Parathyroid adenoma (tissue), 2 donors: Measurements from ENCODE around the gene SELE.
"Not testable (repeated sequence)": the region's sequence is repeated elsewhere in the genome, so short reads cannot be mapped to it uniquely, and the experiment has no call there.

Experiments
- H2AFZ ChIP-seq: fragments of 300-600 bp; sonication (generic); one replicate; pipeline ENCODE4 v1.7.0; 2017; ENCODE audit warnings: antibody characterized with exemption, mild to moderate bottlenecking
- H3K27ac ChIP-seq: fragments of 300-600 bp; sonication (generic); one replicate; pipeline ENCODE4 v1.7.0; 2017
- H3K27me3 ChIP-seq: fragments of 300-600 bp; sonication (generic); one replicate; pipeline ENCODE4 v1.7.0; 2017; ENCODE audit warnings: low read length; ENCODE audit not compliant: control insufficient read depth, insufficient read depth
- H3K36me3 ChIP-seq: fragments of 300-600 bp; sonication (generic); one replicate; pipeline ENCODE4 v1.7.0; 2017; ENCODE audit warnings: low read length; ENCODE audit not compliant: control insufficient read depth, insufficient read depth
- H3K4me1 ChIP-seq: fragments of 300-600 bp; sonication (generic); one replicate; pipeline ENCODE4 v1.7.0; 2017; ENCODE audit warnings: control low read depth
- H3K4me2 ChIP-seq: fragments of 300-600 bp; sonication (generic); one replicate; pipeline ENCODE4 v1.7.0; 2017; ENCODE audit warnings: low read length
- H3K4me3 ChIP-seq: fragments of 300-600 bp; sonication (generic); one replicate; pipeline ENCODE4 v1.7.0; 2017; ENCODE audit warnings: low read depth, low read length
- H3K79me2 ChIP-seq: fragments of 300-600 bp; sonication (generic); one replicate; pipeline ENCODE4 v1.7.0; 2017; ENCODE audit warnings: control low read depth
- H3K9ac ChIP-seq: fragments of 300-600 bp; sonication (generic); one replicate; pipeline ENCODE4 v1.7.0; 2017; ENCODE audit warnings: mild to moderate bottlenecking
- H3K9me3 ChIP-seq: fragments of 300-600 bp; sonication (generic); one replicate; pipeline ENCODE4 v1.7.0; 2017; ENCODE audit warnings: low read length; ENCODE audit not compliant: control insufficient read depth
- CTCF ChIP-seq: fragments of 300-600 bp; sonication (generic); IDR thresholded peaks from one replicate; pipeline ENCODE4 v1.7.0; 2017; ENCODE audit warnings: antibody characterized with exemption, mild to moderate bottlenecking
- donor health status: primary hyperparathyroidism.

Gene SELE

GRCh38 chr1:169689395-169689794 lies 44.5 kb downstream of the SELE start:
- Histone ChIP-seq H3K9me3 (no peaks in the 10 kb centered on the region), H3K27ac (no peak overlapping the region), H3K9ac (no peak overlapping the region), H2AFZ (no peak overlapping the region), H3K79me2 (no peaks in the 10 kb centered on the region), H3K27me3 (no peaks in the 10 kb centered on the region), H3K4me2 (no peak overlapping the region), H3K36me3 (no peaks in the 10 kb centered on the region), H3K4me1 (no peaks in the 10 kb centered on the region), H3K4me3 (no peak overlapping the region)
- no peak for TF ChIP-seq CTCF

- H3K9ac ChIP-seq, H3K4me3 ChIP-seq, H3K79me2 ChIP-seq, H3K4me1 ChIP-seq, H3K4me2 ChIP-seq, H2AFZ ChIP-seq, H3K36me3 ChIP-seq, H3K27ac ChIP-seq, H3K9me3 ChIP-seq, H3K27me3 ChIP-seq: not testable (repeated sequence)
These were observed 45.5 kb downstream of the SELE start for GRCh38 chr1:169688377-169688776.

GRCh38 chr1:169683661-169684060 lies 50.2 kb downstream of the SELE start:
- Histone ChIP-seq H3K9ac (no peak overlapping the region), H3K4me1 (no peaks in the 10 kb centered on the region), H3K27me3 (no peaks in the 10 kb centered on the region), H3K27ac (no peak overlapping the region), H3K4me2 (no peak overlapping the region), H3K79me2 (no peaks in the 10 kb centered on the region), H3K9me3 (no peaks in the 10 kb centered on the region), H3K4me3 (no peak overlapping the region), H3K36me3 (no peaks in the 10 kb centered on the region), H2AFZ (no peak overlapping the region)
- TF ChIP-seq CTCF = no peak

- H3K9ac ChIP-seq, H3K4me2 ChIP-seq, H2AFZ ChIP-seq, H3K36me3 ChIP-seq, H3K79me2 ChIP-seq, H3K27ac ChIP-seq, H3K9me3 ChIP-seq, H3K4me1 ChIP-seq, H3K27me3 ChIP-seq, H3K4me3 ChIP-seq: not testable (repeated sequence)
These were observed 50.7 kb downstream of the SELE start for GRCh38 chr1:169683168-169683567.

- no peak for TF ChIP-seq CTCF
- H3K36me3 ChIP-seq = no peaks in the 10 kb centered on the region
- H3K27ac ChIP-seq = no peak overlapping the region
- no peak overlapping the region for H2AFZ ChIP-seq
- H3K4me3 ChIP-seq = no peak overlapping the region
- no peaks in the 10 kb centered on the region for H3K79me2 ChIP-seq
- H3K4me2 ChIP-seq = no peak overlapping the region
- H3K4me1 ChIP-seq = no peaks in the 10 kb centered on the region
- H3K27me3 ChIP-seq = no peaks in the 10 kb centered on the region
- H3K9me3 ChIP-seq = no peaks in the 10 kb centered on the region
- no peak overlapping the region for H3K9ac ChIP-seq
These were observed 51.8 kb downstream of the SELE start for GRCh38 chr1:169682071-169682470.

GRCh38 chr1:169681140-169681539 lies 52.7 kb downstream of the SELE start:
- no peaks in the 10 kb centered on the region for H3K4me1 ChIP-seq

More at GRCh38 chr1:169681140-169681539, 52.7 kb downstream of the SELE start:
- no peak overlapping the region for H3K9ac ChIP-seq
- H3K79me2 ChIP-seq = no peaks in the 10 kb centered on the region
- H3K27me3 ChIP-seq = no peaks in the 10 kb centered on the region
- no peak overlapping the region for H2AFZ ChIP-seq
- TF ChIP-seq CTCF = no peak
- no peaks in the 10 kb centered on the region for H3K9me3 ChIP-seq
- H3K4me3 ChIP-seq = no peak overlapping the region
- H3K36me3 ChIP-seq = no peaks in the 10 kb centered on the region
- no peak overlapping the region for H3K4me2 ChIP-seq
- H3K27ac ChIP-seq = no peak overlapping the region
